HCT116 (cell line): ENCODE measurements around the gene KRTAP4-1.

ENCODE experiments used
- CTCF ChIP-seq, 3 experiments: fragments of 200-600 bp in 1 of 3; sonication (generic) in 1 of 3; IDR thresholded peaks in 2 of 3; conservative IDR thresholded peaks in 1 of 3; 2 replicates each; pipeline ENCODE4 v1.5.1; 2012 to 2017; ENCODE audit warnings: low read depth in 2 of 3, low read length in 2 of 3, antibody characterized with exemption in 1 of 3, borderline replicate concordance in 1 of 3, control low read depth in 1 of 3, mild to moderate bottlenecking in 1 of 3, mixed read lengths in 1 of 3, mixed run types in 1 of 3, moderate library complexity in 1 of 3; ENCODE audit not compliant: insufficient read depth in 1 of 3
- ELF1 ChIP-seq: IDR thresholded peaks from 2 replicates; pipeline ENCODE4 v1.6.1; 2012; ENCODE audit warnings: low read depth, borderline replicate concordance
- JUND ChIP-seq: IDR thresholded peaks from 2 replicates; pipeline ENCODE4 v1.6.1; 2012
- SP1 ChIP-seq: IDR thresholded peaks from 2 replicates; pipeline ENCODE4 v1.6.1; 2012; ENCODE audit warnings: low read depth
- YY1 ChIP-seq: IDR thresholded peaks from 2 replicates; pipeline ENCODE4 v1.6.1; 2011; ENCODE audit warnings: low read length, low read depth, moderate library complexity, mild to moderate bottlenecking; ENCODE audit not compliant: insufficient replicate concordance; ENCODE audit errors: extremely low read depth
- TF ChIP-seq, protein P1 (sequence below): IDR thresholded peaks from 2 replicates; pipeline ENCODE4 v1.6.1; 2012

DNA sequence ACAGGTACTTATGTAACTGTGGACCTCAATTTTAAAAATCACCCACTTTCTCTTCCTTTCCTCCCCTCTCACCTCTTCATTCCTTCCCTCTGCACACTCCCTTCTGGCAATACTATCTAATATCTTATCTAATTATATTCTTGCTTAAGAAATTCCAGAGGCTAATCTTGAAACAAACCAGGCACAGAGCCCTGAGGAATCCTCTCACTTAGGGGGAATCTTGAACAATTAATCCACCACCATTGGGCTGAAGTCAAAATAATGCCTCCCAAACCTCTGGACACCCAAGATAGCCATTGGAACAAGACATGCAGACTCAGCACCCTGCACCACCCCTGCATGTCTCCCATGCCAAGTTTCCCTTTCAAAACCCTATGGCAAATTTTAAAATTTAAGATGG, 43.4 kb downstream of the KRTAP4-1 start:
- TF ChIP-seq YY1, result no peak
- TF ChIP-seq, protein P1, sequence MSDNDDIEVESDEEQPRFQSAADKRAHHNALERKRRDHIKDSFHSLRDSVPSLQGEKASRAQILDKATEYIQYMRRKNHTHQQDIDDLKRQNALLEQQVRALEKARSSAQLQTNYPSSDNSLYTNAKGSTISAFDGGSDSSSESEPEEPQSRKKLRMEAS, result no peak
- TF ChIP-seq CTCF (IDR thresholded peaks at IDR 0.05 in 2 of 3, conservative IDR thresholded peaks at IDR 0.05 in 1 of 3; ENCODE audit: borderline replicate concordance in 1 of 3, insufficient read depth in 1 of 3, low read depth in 2 of 3, low read length in 2 of 3), result no peak
- no peak for TF ChIP-seq JUND
- TF ChIP-seq ELF1, result no peak
- TF ChIP-seq SP1, result no peak
